ENCODE data around the gene POU3F3. TPM values are rescaled to one million over a fixed set of nuclear protein-coding genes. Genes with fewer than 3 reads are reported as not detected.

The POU3F3 gene
- total and polyA plus RNA-seq, 2 of the 8 experiments (the other 6 are each of a cell fraction or from before 2014, with no cell fraction given) = 0.09 TPM; not detected in 1

GRCh38 chr2:104902317-104902716 is 48.4 kb downstream of the POU3F3 start (continued):
- TF ChIP-seq, protein P1, sequence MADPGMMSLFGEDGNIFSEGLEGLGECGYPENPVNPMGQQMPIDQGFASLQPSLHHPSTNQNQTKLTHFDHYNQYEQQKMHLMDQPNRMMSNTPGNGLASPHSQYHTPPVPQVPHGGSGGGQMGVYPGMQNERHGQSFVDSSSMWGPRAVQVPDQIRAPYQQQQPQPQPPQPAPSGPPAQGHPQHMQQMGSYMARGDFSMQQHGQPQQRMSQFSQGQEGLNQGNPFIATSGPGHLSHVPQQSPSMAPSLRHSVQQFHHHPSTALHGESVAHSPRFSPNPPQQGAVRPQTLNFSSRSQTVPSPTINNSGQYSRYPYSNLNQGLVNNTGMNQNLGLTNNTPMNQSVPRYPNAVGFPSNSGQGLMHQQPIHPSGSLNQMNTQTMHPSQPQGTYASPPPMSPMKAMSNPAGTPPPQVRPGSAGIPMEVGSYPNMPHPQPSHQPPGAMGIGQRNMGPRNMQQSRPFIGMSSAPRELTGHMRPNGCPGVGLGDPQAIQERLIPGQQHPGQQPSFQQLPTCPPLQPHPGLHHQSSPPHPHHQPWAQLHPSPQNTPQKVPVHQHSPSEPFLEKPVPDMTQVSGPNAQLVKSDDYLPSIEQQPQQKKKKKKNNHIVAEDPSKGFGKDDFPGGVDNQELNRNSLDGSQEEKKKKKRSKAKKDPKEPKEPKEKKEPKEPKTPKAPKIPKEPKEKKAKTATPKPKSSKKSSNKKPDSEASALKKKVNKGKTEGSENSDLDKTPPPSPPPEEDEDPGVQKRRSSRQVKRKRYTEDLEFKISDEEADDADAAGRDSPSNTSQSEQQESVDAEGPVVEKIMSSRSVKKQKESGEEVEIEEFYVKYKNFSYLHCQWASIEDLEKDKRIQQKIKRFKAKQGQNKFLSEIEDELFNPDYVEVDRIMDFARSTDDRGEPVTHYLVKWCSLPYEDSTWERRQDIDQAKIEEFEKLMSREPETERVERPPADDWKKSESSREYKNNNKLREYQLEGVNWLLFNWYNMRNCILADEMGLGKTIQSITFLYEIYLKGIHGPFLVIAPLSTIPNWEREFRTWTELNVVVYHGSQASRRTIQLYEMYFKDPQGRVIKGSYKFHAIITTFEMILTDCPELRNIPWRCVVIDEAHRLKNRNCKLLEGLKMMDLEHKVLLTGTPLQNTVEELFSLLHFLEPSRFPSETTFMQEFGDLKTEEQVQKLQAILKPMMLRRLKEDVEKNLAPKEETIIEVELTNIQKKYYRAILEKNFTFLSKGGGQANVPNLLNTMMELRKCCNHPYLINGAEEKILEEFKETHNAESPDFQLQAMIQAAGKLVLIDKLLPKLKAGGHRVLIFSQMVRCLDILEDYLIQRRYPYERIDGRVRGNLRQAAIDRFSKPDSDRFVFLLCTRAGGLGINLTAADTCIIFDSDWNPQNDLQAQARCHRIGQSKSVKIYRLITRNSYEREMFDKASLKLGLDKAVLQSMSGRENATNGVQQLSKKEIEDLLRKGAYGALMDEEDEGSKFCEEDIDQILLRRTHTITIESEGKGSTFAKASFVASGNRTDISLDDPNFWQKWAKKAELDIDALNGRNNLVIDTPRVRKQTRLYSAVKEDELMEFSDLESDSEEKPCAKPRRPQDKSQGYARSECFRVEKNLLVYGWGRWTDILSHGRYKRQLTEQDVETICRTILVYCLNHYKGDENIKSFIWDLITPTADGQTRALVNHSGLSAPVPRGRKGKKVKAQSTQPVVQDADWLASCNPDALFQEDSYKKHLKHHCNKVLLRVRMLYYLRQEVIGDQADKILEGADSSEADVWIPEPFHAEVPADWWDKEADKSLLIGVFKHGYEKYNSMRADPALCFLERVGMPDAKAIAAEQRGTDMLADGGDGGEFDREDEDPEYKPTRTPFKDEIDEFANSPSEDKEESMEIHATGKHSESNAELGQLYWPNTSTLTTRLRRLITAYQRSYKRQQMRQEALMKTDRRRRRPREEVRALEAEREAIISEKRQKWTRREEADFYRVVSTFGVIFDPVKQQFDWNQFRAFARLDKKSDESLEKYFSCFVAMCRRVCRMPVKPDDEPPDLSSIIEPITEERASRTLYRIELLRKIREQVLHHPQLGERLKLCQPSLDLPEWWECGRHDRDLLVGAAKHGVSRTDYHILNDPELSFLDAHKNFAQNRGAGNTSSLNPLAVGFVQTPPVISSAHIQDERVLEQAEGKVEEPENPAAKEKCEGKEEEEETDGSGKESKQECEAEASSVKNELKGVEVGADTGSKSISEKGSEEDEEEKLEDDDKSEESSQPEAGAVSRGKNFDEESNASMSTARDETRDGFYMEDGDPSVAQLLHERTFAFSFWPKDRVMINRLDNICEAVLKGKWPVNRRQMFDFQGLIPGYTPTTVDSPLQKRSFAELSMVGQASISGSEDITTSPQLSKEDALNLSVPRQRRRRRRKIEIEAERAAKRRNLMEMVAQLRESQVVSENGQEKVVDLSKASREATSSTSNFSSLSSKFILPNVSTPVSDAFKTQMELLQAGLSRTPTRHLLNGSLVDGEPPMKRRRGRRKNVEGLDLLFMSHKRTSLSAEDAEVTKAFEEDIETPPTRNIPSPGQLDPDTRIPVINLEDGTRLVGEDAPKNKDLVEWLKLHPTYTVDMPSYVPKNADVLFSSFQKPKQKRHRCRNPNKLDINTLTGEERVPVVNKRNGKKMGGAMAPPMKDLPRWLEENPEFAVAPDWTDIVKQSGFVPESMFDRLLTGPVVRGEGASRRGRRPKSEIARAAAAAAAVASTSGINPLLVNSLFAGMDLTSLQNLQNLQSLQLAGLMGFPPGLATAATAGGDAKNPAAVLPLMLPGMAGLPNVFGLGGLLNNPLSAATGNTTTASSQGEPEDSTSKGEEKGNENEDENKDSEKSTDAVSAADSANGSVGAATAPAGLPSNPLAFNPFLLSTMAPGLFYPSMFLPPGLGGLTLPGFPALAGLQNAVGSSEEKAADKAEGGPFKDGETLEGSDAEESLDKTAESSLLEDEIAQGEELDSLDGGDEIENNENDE (IDR thresholded peaks at IDR 0.05; ENCODE audit: insufficient replicate concordance, low read length) = no peak
- no peak for TF ChIP-seq ATF2 (IDR thresholded peaks at IDR 0.05; ENCODE audit: low read length)
- TF ChIP-seq SIN3A (conservative IDR thresholded peaks at IDR 0.05 in 1 of 2, IDR thresholded peaks at IDR 0.05 in 1 of 2; ENCODE audit: low read depth in 1 of 2, low read length in 2 of 2) = no peak
- TF ChIP-seq MAFK (IDR thresholded peaks at IDR 0.05; ENCODE audit: low read depth, low read length) = no peak
- TF ChIP-seq SP4 (IDR thresholded peaks at IDR 0.05; ENCODE audit: low read length) = no peak
- no peak for TF ChIP-seq SP2 (IDR thresholded peaks at IDR 0.05; ENCODE audit: low read length)
- no peak for TF ChIP-seq CBX5 (IDR thresholded peaks at IDR 0.05; ENCODE audit: low read depth, low read length)
- no peak for TF ChIP-seq SIRT6 (IDR thresholded peaks at IDR 0.05; ENCODE audit: low read length)
- no peak for TF ChIP-seq FOSL1 (IDR thresholded peaks at IDR 0.05; ENCODE audit: insufficient read depth, low read depth, low read length)
